Measurements from ENCODE around the gene CMKLR1. TPM values are rescaled to one million over a fixed set of nuclear protein-coding genes. Genes with fewer than 3 reads are reported as not detected.

The CMKLR1 gene
- total and polyA plus RNA-seq, 2 donors (not counting 1 experiment from before 2014, with no cell fraction given) = 0.82 TPM; not detected in 1

DNA sequence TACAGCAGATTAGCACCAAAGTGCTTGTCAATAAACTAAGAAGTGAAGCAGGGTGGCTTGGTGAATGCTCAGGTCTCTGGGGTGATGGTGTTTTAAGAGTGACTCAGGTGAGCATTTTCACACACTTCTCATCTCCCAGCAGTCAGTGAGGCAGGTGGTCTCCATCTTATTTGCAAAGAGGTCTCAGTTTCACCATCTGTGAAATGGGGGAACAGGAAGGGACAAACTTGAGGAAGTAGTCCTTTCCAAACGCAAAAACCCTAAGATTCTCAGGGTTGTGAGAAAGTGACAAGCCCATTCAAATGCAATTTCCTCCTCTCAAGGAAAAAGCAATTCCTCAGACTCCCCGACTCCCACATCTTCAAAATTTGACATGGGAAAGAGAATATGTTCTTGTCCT, 54.1 kb downstream of the CMKLR1 start:
- no peak for DNase-seq (ENCODE audit: low read depth in 2 of 2)
- H3K9ac ChIP-seq (ENCODE audit: insufficient read depth, low read length) = no peak overlapping the region
- no peaks in the 10 kb centered on the region for H3K36me3 ChIP-seq (ENCODE audit: control insufficient read depth, insufficient read depth, low read length)
- no peaks in the 10 kb centered on the region for H4K20me1 ChIP-seq (ENCODE audit: control insufficient read depth, extremely low read depth, insufficient read depth, low read length)
- no peak overlapping the region for H3K4me3 ChIP-seq (replicated peaks in 1 of 4; ENCODE audit: control extremely low read depth in 1 of 4, insufficient read depth in 1 of 4, low read depth in 3 of 4, low read length in 4 of 4)
- H3K27ac ChIP-seq (ENCODE audit: insufficient read depth, low read length) = no peak overlapping the region
- H3K4me1 ChIP-seq (ENCODE audit: control insufficient read depth, extremely low read depth, insufficient read depth, low read length) = no peaks in the 10 kb centered on the region
- no peaks in the 10 kb centered on the region for H3K27me3 ChIP-seq (ENCODE audit: control insufficient read depth, insufficient read depth, low read length)
- H3K79me2 ChIP-seq (ENCODE audit: control insufficient read depth, insufficient read depth, low read length) = no peaks in the 10 kb centered on the region
- no peak overlapping the region for H3K4me2 ChIP-seq (ENCODE audit: extremely low read depth, insufficient read depth, low read length)
- no peaks in the 10 kb centered on the region for H3K9me3 ChIP-seq (ENCODE audit: control insufficient read depth, insufficient read depth, low read depth, low read length)
- H2AFZ ChIP-seq (ENCODE audit: low read length) = no peak overlapping the region
- TF ChIP-seq EZH2 (IDR thresholded peaks at IDR 0.05; ENCODE audit: low read length, missing control alignments) (no peak), CTCF (conservative IDR thresholded peaks at IDR 0.05 in 1 of 2, IDR thresholded peaks at IDR 0.05 in 1 of 2; ENCODE audit: low read depth in 1 of 2, low read length in 2 of 2) (no peak)

DNA sequence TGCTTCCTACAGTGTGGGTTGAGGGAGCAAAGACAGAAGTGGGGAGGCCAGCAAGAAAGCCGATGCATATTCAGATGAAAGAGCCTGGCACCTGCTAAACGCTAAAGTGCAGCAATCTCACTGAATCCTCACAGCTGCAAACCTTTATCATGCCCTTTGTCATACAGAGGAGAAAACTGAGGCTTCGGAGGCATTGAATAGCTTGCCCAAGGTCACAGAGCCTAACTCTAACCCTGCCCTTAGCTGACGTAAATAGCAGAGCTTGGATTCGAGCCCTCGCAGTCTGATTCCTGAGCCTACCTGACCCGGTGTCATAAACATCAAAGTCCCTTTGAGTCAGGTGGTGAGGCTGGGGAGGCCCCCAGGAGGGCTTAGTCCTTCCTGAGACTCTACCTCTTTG, 54.9 kb downstream of the CMKLR1 start:
- H4K20me1 ChIP-seq (ENCODE audit: control insufficient read depth, extremely low read depth, insufficient read depth, low read length) = no peaks in the 10 kb centered on the region
- H3K9ac ChIP-seq (ENCODE audit: insufficient read depth, low read length) = no peak overlapping the region
- no peak overlapping the region for H3K4me3 ChIP-seq (replicated peaks in 1 of 4; ENCODE audit: control extremely low read depth in 1 of 4, insufficient read depth in 1 of 4, low read depth in 3 of 4, low read length in 4 of 4)
- H3K4me2 ChIP-seq (ENCODE audit: extremely low read depth, insufficient read depth, low read length) = no peak overlapping the region
- no peaks in the 10 kb centered on the region for H3K4me1 ChIP-seq (ENCODE audit: control insufficient read depth, extremely low read depth, insufficient read depth, low read length)
- no peak overlapping the region for H3K27ac ChIP-seq (ENCODE audit: insufficient read depth, low read length)
- H2AFZ ChIP-seq (ENCODE audit: low read length) = no peak overlapping the region
- no peaks in the 10 kb centered on the region for H3K9me3 ChIP-seq (ENCODE audit: control insufficient read depth, insufficient read depth, low read depth, low read length)
- H3K36me3 ChIP-seq (ENCODE audit: control insufficient read depth, insufficient read depth, low read length) = no peaks in the 10 kb centered on the region
- no peaks in the 10 kb centered on the region for H3K27me3 ChIP-seq (ENCODE audit: control insufficient read depth, insufficient read depth, low read length)
- no peak for DNase-seq (ENCODE audit: low read depth in 2 of 2)
- H3K79me2 ChIP-seq (ENCODE audit: control insufficient read depth, insufficient read depth, low read length) = no peaks in the 10 kb centered on the region
- TF ChIP-seq CTCF (conservative IDR thresholded peaks at IDR 0.05 in 1 of 2, IDR thresholded peaks at IDR 0.05 in 1 of 2; ENCODE audit: low read depth in 1 of 2, low read length in 2 of 2) (no peak), EZH2 (IDR thresholded peaks at IDR 0.05; ENCODE audit: low read length, missing control alignments) (no peak)

GRCh38 chr12:108282676-108283075, 56.4 kb downstream of the CMKLR1 start:
- DNase-seq (ENCODE audit: low read depth in 2 of 2) = no peak
- H3K4me3 ChIP-seq (replicated peaks in 1 of 4; ENCODE audit: control extremely low read depth in 1 of 4, insufficient read depth in 1 of 4, low read depth in 3 of 4, low read length in 4 of 4) = no peak overlapping the region
- TF ChIP-seq EZH2 (IDR thresholded peaks at IDR 0.05; ENCODE audit: low read length, missing control alignments) = no peak
- no peak for TF ChIP-seq CTCF (conservative IDR thresholded peaks at IDR 0.05 in 1 of 2, IDR thresholded peaks at IDR 0.05 in 1 of 2; ENCODE audit: low read depth in 1 of 2, low read length in 2 of 2)
- no peak overlapping the region for H3K27ac ChIP-seq (ENCODE audit: insufficient read depth, low read length)
- H3K9ac ChIP-seq (ENCODE audit: insufficient read depth, low read length) = no peak overlapping the region
- no peak overlapping the region for H2AFZ ChIP-seq (ENCODE audit: low read length)
- H3K9me3 ChIP-seq (ENCODE audit: control insufficient read depth, insufficient read depth, low read depth, low read length) = no peaks in the 10 kb centered on the region
- no peaks in the 10 kb centered on the region for H3K36me3 ChIP-seq (ENCODE audit: control insufficient read depth, insufficient read depth, low read length)
- no peaks in the 10 kb centered on the region for H4K20me1 ChIP-seq (ENCODE audit: control insufficient read depth, extremely low read depth, insufficient read depth, low read length)
- H3K79me2 ChIP-seq (ENCODE audit: control insufficient read depth, insufficient read depth, low read length) = no peaks in the 10 kb centered on the region
- H3K27me3 ChIP-seq (ENCODE audit: control insufficient read depth, insufficient read depth, low read length) = no peaks in the 10 kb centered on the region
- H3K4me2 ChIP-seq (ENCODE audit: extremely low read depth, insufficient read depth, low read length) = no peak overlapping the region
- no peaks in the 10 kb centered on the region for H3K4me1 ChIP-seq (ENCODE audit: control insufficient read depth, extremely low read depth, insufficient read depth, low read length)

Measured in fibroblast of lung (primary cell).